Epidermal melanocyte (primary cell): Measurements from ENCODE around the gene STC2.

ENCODE experiments used
- DNase-seq: peaks from one replicate; pipeline ENCODE4 v3.0.0; 2011; ENCODE audit warnings: low spot score; ENCODE audit not compliant: insufficient read length

The STC2 gene

GRCh38 chr5:173268750-173269432, 59.3 kb downstream of the STC2 start:
- no peak for DNase-seq

GRCh38 chr5:173265433-173265832, 62.8 kb downstream of the STC2 start:
- DNase-seq, result no peak
